OCI-LY3 (cell line): ENCODE measurements around the gene DEFB108B.
"Not testable (repeated sequence)": the region's sequence is repeated elsewhere in the genome, so short reads cannot be mapped to it uniquely, and the experiment has no call there.

Experiments used
- H2AFZ ChIP-seq: fragments of 200-600, 300-600 bp; shearing (Covaris generic); 2 replicates; pipeline ENCODE4 v1.6.0; 2014; ENCODE audit warnings: antibody characterized with exemption, low read depth, low read length
- H3K27ac ChIP-seq: fragments of 200-600, 300-600 bp; sonication (generic); 2 replicates; pipeline ENCODE4 v1.5.1; 2014; ENCODE audit warnings: mild to moderate bottlenecking, low read length, moderate library complexity, mixed read lengths
- H3K27me3 ChIP-seq: fragments of 200-600, 300-600 bp; sonication (generic); 2 replicates; pipeline ENCODE4 v1.6.1; 2014; ENCODE audit warnings: low read depth, low read length, mixed read lengths
- H3K36me3 ChIP-seq: fragments of 200-600, 300-600 bp; sonication (generic); replicated peaks from 2 replicates; pipeline ENCODE3; 2014; ENCODE audit warnings: low read depth, low read length, mixed read lengths
- H3K4me1 ChIP-seq: fragments of 300-600, 200-600 bp; sonication (generic); 2 replicates; pipeline ENCODE4 v1.6.1; 2014; ENCODE audit warnings: low read length, mixed read lengths
- H3K4me2 ChIP-seq: fragments of 200-600, 300-600 bp; sonication (generic); 2 replicates; pipeline ENCODE4 v1.6.1; 2014; ENCODE audit warnings: low read length, mixed read lengths
- H3K4me3 ChIP-seq: fragments of 300-600, 200-600 bp; sonication (generic); 2 replicates; pipeline ENCODE4 v1.5.1; 2014; ENCODE audit warnings: antibody characterized with exemption, mild to moderate bottlenecking, low read length, moderate library complexity
- H3K79me2 ChIP-seq: fragments of 300-600, 200-600 bp; shearing (Covaris generic); 2 replicates; pipeline ENCODE4 v1.6.1; 2014; ENCODE audit warnings: mild to moderate bottlenecking, low read length, mixed read lengths
- H3K9ac ChIP-seq: fragments of 300-600, 200-600 bp; shearing (Covaris generic); 2 replicates; pipeline ENCODE4 v1.6.0; 2014; ENCODE audit warnings: mild to moderate bottlenecking, low read length, moderate library complexity
- H3K9me3 ChIP-seq: fragments of 200-600, 300-600 bp; shearing (Covaris generic); 2 replicates; pipeline ENCODE4 v1.6.1; 2014; ENCODE audit warnings: low read length, mixed read lengths; ENCODE audit not compliant: insufficient read depth
- H4K20me1 ChIP-seq: fragments of 200-600, 300-600 bp; sonication (generic); 2 replicates; pipeline ENCODE4 v1.6.1; 2016; ENCODE audit warnings: low read length, mixed read lengths; ENCODE audit not compliant: insufficient read depth
- CTCF ChIP-seq: fragments of 200-600, 300-600 bp; sonication (generic); IDR thresholded peaks from 2 replicates; pipeline ENCODE4 v1.5.1; 2014; ENCODE audit warnings: antibody characterized with exemption, low read length, low read depth
- EZH2phosphoT487 ChIP-seq: fragments of 200-600 bp; shearing (Covaris generic); IDR thresholded peaks from 2 replicates; pipeline ENCODE4 v1.6.1; 2018; ENCODE audit warnings: antibody characterized with exemption, mixed run types, low read depth

Gene DEFB108B

GRCh38 chr11:71829247-71829646 is 3.8 kb upstream of the DEFB108B start:
- H3K79me2 ChIP-seq, H3K4me2 ChIP-seq, H3K9me3 ChIP-seq, H3K4me1 ChIP-seq, H4K20me1 ChIP-seq, H3K9ac ChIP-seq, H3K27ac ChIP-seq, H3K4me3 ChIP-seq, H3K27me3 ChIP-seq, H3K36me3 ChIP-seq, H2AFZ ChIP-seq: not testable (repeated sequence)

- H4K20me1 ChIP-seq, H3K4me3 ChIP-seq, H3K27ac ChIP-seq, H3K36me3 ChIP-seq, H3K9ac ChIP-seq, H3K9me3 ChIP-seq, H3K79me2 ChIP-seq, H3K4me1 ChIP-seq, H3K27me3 ChIP-seq, H2AFZ ChIP-seq, H3K4me2 ChIP-seq: not testable (repeated sequence)
Observed at GRCh38 chr11:71829686-71830085, 3.3 kb upstream of the DEFB108B start.

GRCh38 chr11:71842720-71843119 is 9.7 kb downstream of the DEFB108B start:
- not testable (repeated sequence) for H4K20me1 ChIP-seq, H3K4me1 ChIP-seq, H3K27me3 ChIP-seq, H3K36me3 ChIP-seq, H3K4me3 ChIP-seq, H3K9me3 ChIP-seq, H3K4me2 ChIP-seq, H3K27ac ChIP-seq, H2AFZ ChIP-seq, H3K9ac ChIP-seq, H3K79me2 ChIP-seq

GRCh38 chr11:71843355-71843754 is 10.4 kb downstream of the DEFB108B start:
- not testable (repeated sequence) for H3K27me3 ChIP-seq, H3K4me2 ChIP-seq, H3K4me3 ChIP-seq, H3K4me1 ChIP-seq, H4K20me1 ChIP-seq, H3K79me2 ChIP-seq, H3K27ac ChIP-seq, H3K36me3 ChIP-seq, H3K9ac ChIP-seq, H3K9me3 ChIP-seq, H2AFZ ChIP-seq

- no peak for TF ChIP-seq CTCF
- no peak for TF ChIP-seq EZH2phosphoT487
- Histone ChIP-seq H4K20me1 (no peaks in the 10 kb centered on the region), H2AFZ (no peak overlapping the region), H3K36me3 (no peaks in the 10 kb centered on the region), H3K9me3 (no peaks in the 10 kb centered on the region), H3K4me2 (no peak overlapping the region), H3K9ac (no peak overlapping the region), H3K27ac (no peak overlapping the region), H3K27me3 (no peaks in the 10 kb centered on the region), H3K4me3 (no peak overlapping the region), H3K79me2 (no peaks in the 10 kb centered on the region), H3K4me1 (no peaks in the 10 kb centered on the region)
Observed at GRCh38 chr11:71843858-71844257, 10.9 kb downstream of the DEFB108B start.

- H4K20me1 ChIP-seq, H3K4me3 ChIP-seq, H3K9me3 ChIP-seq, H3K27ac ChIP-seq, H3K36me3 ChIP-seq, H3K4me2 ChIP-seq, H2AFZ ChIP-seq, H3K4me1 ChIP-seq, H3K9ac ChIP-seq, H3K27me3 ChIP-seq, H3K79me2 ChIP-seq: not testable (repeated sequence)
Observed at GRCh38 chr11:71853895-71854294, 20.9 kb downstream of the DEFB108B start.

GRCh38 chr11:71855880-71856279 is 22.9 kb downstream of the DEFB108B start:
- H3K4me2 ChIP-seq = not testable (repeated sequence)

GRCh38 chr11:71860835-71861234 is 27.8 kb downstream of the DEFB108B start:
- H3K4me1 ChIP-seq, H3K79me2 ChIP-seq, H3K4me2 ChIP-seq, H3K27ac ChIP-seq, H3K36me3 ChIP-seq, H3K4me3 ChIP-seq, H3K9ac ChIP-seq, H4K20me1 ChIP-seq, H2AFZ ChIP-seq, H3K27me3 ChIP-seq, H3K9me3 ChIP-seq: not testable (repeated sequence)

More at GRCh38 chr11:71855880-71856279, 22.9 kb downstream of the DEFB108B start:
- H3K9me3 ChIP-seq, H4K20me1 ChIP-seq, H3K27me3 ChIP-seq, H3K9ac ChIP-seq, H3K4me3 ChIP-seq, H3K4me1 ChIP-seq, H2AFZ ChIP-seq, H3K36me3 ChIP-seq, H3K27ac ChIP-seq, H3K79me2 ChIP-seq: not testable (repeated sequence)
